Measurements from ENCODE around the gene JAK1.
A peak's percentile ranks its signal among the peaks of the same experiment; 100 is the strongest.
"Not testable (repeated sequence)": the region's sequence is repeated elsewhere in the genome, so short reads cannot be mapped to it uniquely, and the experiment has no call there.

Gene JAK1

GRCh38 chr1:64966158-64966971 lies at the start of gene JAK1:
Gene JAK1, minus strand, starts transcription at chr1:64966549. Its CDS starts 80,285 bp downstream, at chr1:64886264.
- peak; percentile 98 for DNase-seq (ENCODE audit: low spot score)

GRCh38 chr1:65014321-65014720 lies 48.0 kb upstream of the JAK1 start:
- no peak for DNase-seq (ENCODE audit: low spot score)

GRCh38 chr1:65011983-65012382 lies 45.6 kb upstream of the JAK1 start:
- no peak for DNase-seq (ENCODE audit: low spot score)

- DNase-seq (ENCODE audit: low spot score) = no peak
These were observed 43.5 kb upstream of the JAK1 start for GRCh38 chr1:65009724-65010420.

GRCh38 chr1:65009176-65009575 lies 42.8 kb upstream of the JAK1 start:
- DNase-seq (ENCODE audit: low spot score) = peak; percentile 8

- DNase-seq (ENCODE audit: low spot score) = no peak
These were observed 40.5 kb upstream of the JAK1 start for GRCh38 chr1:65006806-65007205.

GRCh38 chr1:65003316-65003664 lies 36.9 kb upstream of the JAK1 start:
- DNase-seq (ENCODE audit: low spot score) = no peak

GRCh38 chr1:65002508-65003315 lies 36.4 kb upstream of the JAK1 start:
- DNase-seq (ENCODE audit: low spot score) = peak; percentile 62

GRCh38 chr1:65002156-65002507 lies 35.8 kb upstream of the JAK1 start:
- DNase-seq (ENCODE audit: low spot score) = no peak

- peak; percentile 77 for DNase-seq (ENCODE audit: low spot score)
These were observed 35.0 kb upstream of the JAK1 start for GRCh38 chr1:65001231-65001792.

GRCh38 chr1:64998425-64998948 lies 32.1 kb upstream of the JAK1 start:
- not testable (repeated sequence) for DNase-seq (ENCODE audit: low spot score)

GRCh38 chr1:64996541-64997257 lies 30.4 kb upstream of the JAK1 start:
- DNase-seq (ENCODE audit: low spot score) = no peak

GRCh38 chr1:64995316-64995715 lies 29.0 kb upstream of the JAK1 start:
- DNase-seq (ENCODE audit: low spot score) = no peak

GRCh38 chr1:64986903-64987871 lies 20.8 kb upstream of the JAK1 start:
- DNase-seq (ENCODE audit: low spot score) = no peak

- no peak for DNase-seq (ENCODE audit: low spot score)
These were observed 18.4 kb upstream of the JAK1 start for GRCh38 chr1:64984737-64985136.

GRCh38 chr1:64984106-64984505 lies 17.8 kb upstream of the JAK1 start:
- no peak for DNase-seq (ENCODE audit: low spot score)

GRCh38 chr1:64983110-64983509 lies 16.8 kb upstream of the JAK1 start:
- DNase-seq (ENCODE audit: low spot score) = no peak

GRCh38 chr1:64981601-64982533 lies 15.5 kb upstream of the JAK1 start:
- DNase-seq (ENCODE audit: low spot score) = no peak
